Measurements from ENCODE around the gene KAZN.

DNA sequence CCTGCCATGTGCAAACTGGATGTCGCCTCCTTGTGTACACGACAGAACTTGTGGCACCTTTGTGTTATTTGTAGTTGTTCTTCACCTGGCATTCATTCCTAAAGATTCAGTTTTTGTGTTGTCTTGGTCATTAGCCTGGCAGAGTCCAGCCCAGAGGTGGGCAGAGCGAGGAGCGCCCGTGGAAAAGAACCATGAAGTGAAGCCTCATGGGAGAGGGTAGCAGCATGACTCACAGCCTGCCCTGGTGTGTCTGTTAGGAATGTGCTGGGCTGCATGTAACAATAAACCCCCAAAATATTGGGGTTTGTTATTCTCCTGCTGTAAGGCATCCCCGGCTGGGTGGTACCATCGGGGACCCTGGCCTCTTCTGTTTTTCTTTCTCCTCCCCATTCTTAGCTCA, 430.1 kb downstream of the KAZN start:
- TF ChIP-seq, protein P1, sequence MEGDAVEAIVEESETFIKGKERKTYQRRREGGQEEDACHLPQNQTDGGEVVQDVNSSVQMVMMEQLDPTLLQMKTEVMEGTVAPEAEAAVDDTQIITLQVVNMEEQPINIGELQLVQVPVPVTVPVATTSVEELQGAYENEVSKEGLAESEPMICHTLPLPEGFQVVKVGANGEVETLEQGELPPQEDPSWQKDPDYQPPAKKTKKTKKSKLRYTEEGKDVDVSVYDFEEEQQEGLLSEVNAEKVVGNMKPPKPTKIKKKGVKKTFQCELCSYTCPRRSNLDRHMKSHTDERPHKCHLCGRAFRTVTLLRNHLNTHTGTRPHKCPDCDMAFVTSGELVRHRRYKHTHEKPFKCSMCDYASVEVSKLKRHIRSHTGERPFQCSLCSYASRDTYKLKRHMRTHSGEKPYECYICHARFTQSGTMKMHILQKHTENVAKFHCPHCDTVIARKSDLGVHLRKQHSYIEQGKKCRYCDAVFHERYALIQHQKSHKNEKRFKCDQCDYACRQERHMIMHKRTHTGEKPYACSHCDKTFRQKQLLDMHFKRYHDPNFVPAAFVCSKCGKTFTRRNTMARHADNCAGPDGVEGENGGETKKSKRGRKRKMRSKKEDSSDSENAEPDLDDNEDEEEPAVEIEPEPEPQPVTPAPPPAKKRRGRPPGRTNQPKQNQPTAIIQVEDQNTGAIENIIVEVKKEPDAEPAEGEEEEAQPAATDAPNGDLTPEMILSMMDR (conservative IDR thresholded peaks at IDR 0.05; ENCODE audit: low read length): no peak
- TF ChIP-seq EZH2phosphoT487 (IDR thresholded peaks at IDR 0.05; ENCODE audit: borderline replicate concordance): no peak
